T47D (cell line): Measurements from ENCODE around the gene AADAC.

ENCODE experiments used
- DNase-seq, 2 experiments: peaks; one replicate each; pipeline versions ENCODE4 v3.0.0 to v3.0.0-alpha.2; 2011 to 2012; ENCODE audit warnings: low read depth in 1 of 2, low spot score in 1 of 2
- JUND ChIP-seq: IDR thresholded peaks from 2 replicates; pipeline ENCODE4 v1.6.1; 2012; ENCODE audit warnings: low read depth
- in situ Hi-C: cut with HindIII; loops from 2 replicates; pipeline ENCODE4 v1.10.0; 2016; ENCODE audit warnings: low sequenced_read_pairs, low pct_unique_long_range_greater_than_20kb

AADAC gene

DNA sequence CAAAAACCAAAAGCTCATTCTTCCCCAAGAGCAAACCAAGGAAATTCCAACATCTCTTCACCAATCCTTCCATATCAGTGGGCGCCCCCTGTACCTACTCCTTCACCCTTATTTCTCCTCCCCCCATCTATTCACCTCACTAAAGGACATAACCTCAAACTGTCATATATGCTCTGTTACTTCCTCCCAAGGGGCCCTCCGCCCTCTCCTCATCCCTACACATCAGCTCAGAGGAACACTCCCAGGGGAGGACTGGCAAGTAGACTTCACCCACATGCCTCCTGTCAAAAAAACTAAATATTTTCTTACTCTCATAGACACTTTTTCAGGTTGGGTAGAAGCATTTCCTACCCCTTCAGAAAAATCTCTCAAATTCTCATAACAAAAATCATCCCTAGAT is 2.4 kb upstream of the AADAC start:
- no peak for TF ChIP-seq JUND
- in situ Hi-C loops, result no loop called here
- DNase-seq, result no peak

DNA sequence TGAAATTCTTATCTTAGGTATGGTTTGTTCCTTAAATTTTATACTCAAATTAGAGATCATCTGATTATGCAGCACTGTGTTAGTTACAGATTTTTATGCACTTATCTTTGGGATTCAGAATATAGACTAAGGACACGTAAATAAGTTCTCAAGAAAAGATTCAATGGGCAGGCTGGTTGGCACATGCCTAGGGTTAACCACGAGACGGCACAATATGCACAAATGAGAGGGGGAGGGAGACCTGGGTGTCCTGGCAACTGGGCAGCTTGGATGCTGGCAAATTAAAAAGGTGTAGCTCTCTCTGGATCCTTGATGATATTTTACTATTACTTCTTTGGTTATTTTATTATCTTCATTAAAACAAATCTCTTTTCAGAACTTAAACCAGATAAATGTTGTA is 672 bp downstream of the AADAC start:
- no peak for DNase-seq
- in situ Hi-C loops, result no loop called here
- no peak for TF ChIP-seq JUND

- DNase-seq, result peak in 1 of 2 experiments; percentile 64
These were observed 2.2 kb downstream of the AADAC start for GRCh38 chr3:151816091-151816604.

DNA sequence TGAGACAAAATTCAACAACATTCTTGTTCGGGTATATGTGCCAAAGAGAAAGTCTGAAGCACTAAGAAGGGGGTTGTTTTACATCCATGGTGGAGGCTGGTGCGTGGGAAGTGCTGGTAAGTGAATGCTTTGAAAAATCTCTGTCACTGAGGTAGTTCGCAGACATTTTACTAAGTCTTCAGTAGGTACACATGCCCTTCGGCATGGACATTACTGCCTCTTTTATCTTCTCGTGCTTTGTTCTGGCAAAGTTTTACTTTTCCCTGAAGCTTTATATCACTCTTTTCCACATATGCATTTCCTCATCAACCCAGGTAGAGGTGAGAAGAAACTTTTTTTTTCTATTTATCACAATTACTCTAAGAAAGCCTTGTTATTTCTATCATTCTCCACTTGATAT is 3.6 kb downstream of the AADAC start:
- TF ChIP-seq JUND, result no peak
- DNase-seq, result no peak
- in situ Hi-C loops, result no loop called here

More at GRCh38 chr3:151816091-151816604, 2.2 kb downstream of the AADAC start:
- no peak for TF ChIP-seq JUND
- in situ Hi-C loops, result no loop called here

- no peak for TF ChIP-seq JUND
- in situ Hi-C loops, result no loop called here
- DNase-seq, result peak in 1 of 2 experiments; percentile 57
These were observed 4.4 kb downstream of the AADAC start for GRCh38 chr3:151818361-151818760.

GRCh38 chr3:151819910-151820309 is 6.0 kb downstream of the AADAC start:
- TF ChIP-seq JUND, result no peak
- no peak for DNase-seq
- in situ Hi-C loops, result no loop called here

GRCh38 chr3:151827816-151828215 is 13.9 kb downstream of the AADAC start:
- no peak for DNase-seq
- no peak for TF ChIP-seq JUND
- in situ Hi-C loops, result no loop called here

DNA sequence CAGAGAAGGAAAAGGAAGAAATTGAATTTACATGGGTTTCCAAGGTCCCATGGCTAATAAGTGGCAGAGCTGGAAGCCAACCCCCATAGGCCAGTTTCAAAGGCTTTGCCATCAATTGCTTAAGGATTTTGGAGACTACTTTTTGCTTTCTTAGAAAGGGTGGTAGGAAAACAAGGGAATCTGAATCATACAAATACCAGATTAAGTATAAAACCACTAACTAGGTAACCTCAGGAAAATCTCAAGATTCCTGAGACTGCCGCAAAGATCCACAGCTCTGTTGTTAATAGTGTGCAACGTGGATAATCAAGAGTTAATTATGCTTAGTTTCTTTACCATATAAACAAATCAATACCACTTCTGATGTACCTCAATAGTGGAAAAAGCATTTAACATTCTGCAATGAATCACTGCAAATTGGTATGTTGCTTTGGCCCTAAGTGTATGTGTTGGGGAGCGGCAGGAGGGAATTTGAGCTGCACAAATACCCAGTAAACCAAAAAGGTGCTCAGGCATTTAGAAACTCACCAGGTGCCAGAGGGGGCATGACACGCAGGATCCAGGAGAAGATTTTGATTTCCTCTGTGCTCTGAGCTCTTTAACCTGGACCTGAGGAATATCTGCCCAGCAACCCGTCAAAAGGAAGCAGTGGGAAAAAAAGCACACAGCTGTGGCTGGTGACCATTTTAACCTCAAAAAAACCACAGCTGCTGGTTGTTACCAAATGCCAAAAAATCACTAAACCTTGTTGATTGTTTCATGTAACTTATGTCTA is 22.0 kb downstream of the AADAC start:
- DNase-seq, result no peak
- in situ Hi-C loops, result no loop called here
- TF ChIP-seq JUND, result no peak

DNA sequence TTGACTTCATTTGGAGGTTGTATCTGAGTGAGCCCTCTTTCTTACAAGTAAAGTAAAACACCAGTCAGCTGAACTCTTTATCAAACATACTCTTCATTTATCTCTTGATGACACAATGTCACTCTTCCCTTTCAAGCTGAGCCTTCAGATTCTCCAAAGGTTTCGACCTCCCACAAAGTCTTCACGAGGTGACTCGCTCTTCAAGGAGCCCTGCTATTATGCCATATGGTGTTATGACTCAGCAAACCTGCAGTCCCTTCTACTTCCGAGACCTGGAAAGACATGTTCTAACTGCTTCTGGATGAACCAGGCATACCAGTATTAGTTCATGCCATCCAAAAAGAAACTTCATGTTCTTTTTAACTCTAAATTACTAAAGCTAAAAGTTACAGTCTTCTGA is 23.1 kb downstream of the AADAC start:
- in situ Hi-C loops, result no loop called here
- TF ChIP-seq JUND, result no peak
- DNase-seq, result peak; percentile 33 to 82

DNA sequence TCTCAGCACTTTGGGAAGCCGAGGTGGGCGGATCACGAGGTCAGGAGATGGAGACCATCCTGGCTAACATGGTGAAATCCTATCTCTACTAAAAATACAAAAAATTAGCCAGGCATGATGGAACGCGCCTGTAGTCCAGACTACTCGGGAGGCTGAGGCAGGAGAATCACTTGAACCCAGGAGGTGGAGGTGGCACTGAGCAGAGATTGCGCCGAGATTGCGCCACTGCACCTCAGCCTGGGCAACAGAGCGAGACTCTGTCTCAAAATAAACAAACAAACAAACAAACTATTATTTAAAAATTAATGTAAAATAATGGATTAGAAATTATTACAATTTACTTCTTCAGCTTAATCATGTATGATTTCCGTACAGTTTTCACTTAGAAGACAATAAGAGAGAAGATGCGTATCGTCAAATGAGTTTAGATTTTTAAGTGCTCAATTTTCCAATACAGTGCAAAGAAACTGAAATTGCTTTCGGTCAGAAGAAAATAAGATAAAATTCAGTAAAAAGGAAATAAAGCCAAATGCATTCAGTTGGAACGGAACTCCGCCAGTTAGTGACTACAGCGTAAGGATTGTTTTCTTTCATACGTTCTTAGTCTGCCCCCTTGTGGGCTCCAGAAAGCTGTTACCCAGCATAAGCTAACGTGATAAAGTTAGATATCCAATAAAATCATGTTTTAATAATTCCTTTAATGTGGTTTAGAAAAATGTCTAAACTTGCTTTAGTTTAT is 24.8 kb downstream of the AADAC start:
- in situ Hi-C loops, result no loop called here
- peak in 1 of 2 experiments; percentile 88 for DNase-seq
- no peak for TF ChIP-seq JUND

DNA sequence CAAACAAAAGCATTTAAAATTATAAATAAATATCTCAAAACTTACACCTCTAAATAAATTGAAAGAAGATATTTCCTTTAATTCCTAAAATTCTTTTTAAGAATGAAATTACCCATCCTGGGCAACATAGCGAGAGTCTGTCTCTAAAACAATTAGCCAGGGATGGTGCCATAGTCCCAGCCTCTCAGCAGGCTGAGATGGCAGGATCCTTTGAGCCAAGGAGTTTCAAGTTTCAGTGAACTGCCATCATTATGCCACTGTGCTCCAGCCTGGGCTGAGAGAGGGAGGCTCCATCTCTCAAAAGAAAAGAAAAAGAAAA is 25.4 kb downstream of the AADAC start:
- in situ Hi-C loops, result no loop called here
- DNase-seq, result no peak
- no peak for TF ChIP-seq JUND

- no peak for DNase-seq
- in situ Hi-C loops, result no loop called here
- TF ChIP-seq JUND, result no peak
These were observed 27.9 kb downstream of the AADAC start for GRCh38 chr3:151841801-151842200.

GRCh38 chr3:151843275-151843674 is 29.4 kb downstream of the AADAC start:
- no peak for DNase-seq
- in situ Hi-C loops, result no loop called here
- no peak for TF ChIP-seq JUND
